HG02840 (cell line): ENCODE data around the gene DCAF8.

Experiments
- ATAC-seq: cut with Tn5 transposase; IDR thresholded peaks from one replicate; pipeline ENCODE4 v1.9.1; 2021; ENCODE audit warnings: mild to moderate bottlenecking, moderate library complexity, moderate number of reproducible peaks; ENCODE audit not compliant: unreplicated experiment, low FRiP score

The DCAF8 gene

DNA sequence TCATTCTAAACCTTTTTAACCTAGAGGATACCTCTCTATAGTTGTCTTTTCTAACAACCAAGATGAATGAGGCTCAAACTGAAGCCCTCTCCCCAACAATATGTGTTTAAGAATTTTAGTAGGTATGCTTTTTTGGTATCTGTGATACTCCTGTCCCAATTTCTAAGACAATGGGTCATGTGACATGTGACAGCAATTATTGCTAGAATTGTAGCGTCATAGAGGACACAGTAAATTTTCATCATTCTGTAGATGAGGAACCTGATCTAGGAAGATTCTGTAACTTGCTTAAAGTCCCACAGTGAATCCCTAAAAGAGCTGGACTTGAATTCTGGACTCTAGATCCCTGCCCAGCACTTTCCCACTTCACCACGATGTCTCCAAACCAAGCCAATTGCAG, 83.6 kb downstream of the DCAF8 start:
- no peak for ATAC-seq

DNA sequence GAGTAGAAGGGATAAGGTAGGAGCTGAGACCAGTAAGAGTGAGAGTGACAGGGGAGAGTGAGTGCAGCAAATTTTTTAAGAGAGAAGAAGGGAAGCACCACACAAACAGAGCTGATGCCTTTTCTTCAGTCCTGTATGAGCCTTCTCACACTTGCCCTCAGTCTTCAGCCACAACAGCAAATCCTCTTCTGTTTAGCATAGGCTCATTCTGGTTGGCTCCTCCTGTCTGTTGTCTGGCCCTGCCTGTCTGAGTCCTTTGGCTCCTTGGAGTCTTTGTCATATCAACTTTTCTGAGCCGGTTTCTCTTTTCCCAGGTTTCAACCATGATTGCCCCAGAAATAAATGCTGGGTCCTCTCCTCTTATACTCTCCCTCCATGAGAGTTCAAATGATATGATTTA, 84.7 kb downstream of the DCAF8 start:
- no peak for ATAC-seq

DNA sequence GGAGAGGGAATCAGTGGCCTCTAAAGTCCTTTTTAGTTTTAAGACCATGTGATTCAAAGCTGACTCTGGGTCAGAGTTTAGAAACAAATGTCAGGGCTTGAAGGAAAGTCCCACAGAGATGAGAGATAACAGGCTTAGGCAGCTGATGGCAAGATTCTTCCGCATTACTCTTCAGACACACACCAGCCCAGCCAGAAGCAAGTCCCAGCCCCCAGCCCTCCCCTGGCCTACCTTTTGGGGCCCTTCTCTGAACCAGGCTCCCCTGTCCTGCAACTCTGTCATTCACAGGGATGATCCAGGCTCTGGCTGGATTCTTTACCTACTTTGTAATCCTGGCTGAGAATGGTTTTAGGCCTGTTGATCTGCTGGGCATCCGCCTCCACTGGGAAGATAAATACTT, 85.1 kb downstream of the DCAF8 start:
- ATAC-seq = no peak

DNA sequence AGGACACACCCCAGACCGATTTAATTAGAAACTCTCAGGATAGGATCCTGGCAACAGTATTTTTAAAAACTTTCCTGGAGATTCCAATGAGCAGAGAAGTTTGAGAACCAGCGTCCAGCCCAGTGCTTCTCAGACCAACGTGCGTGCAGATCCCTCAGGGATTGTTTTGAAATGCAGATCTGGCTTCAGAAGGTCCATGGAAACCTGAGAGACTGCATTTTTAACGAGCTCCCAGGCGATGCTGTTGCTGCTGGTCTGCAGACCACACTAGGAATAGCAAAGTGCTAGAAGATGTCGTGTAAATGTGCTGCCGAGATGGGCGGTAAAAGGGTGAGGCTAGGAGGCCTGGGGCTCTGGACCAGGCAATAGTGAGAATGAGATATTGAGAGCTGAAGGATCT, 90.4 kb downstream of the DCAF8 start:
- no peak for ATAC-seq

DNA sequence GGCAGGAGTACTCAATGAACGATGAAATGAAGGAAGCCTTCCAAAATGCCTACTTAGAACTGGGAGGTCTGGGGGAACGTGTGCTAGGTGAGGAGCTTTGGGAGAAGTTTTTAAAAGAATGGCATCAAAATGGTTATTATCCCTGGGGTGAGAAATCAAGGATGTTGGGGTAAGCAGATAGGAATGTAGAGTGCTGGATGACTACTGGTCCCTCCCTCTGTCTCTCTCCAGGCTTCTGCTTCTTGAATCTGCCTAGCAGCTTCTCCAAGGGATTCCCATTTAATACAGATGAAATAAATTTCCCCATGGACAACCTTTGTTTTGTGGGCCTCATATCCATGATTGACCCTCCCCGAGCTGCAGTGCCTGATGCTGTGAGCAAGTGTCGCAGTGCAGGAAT, 91.0 kb downstream of the DCAF8 start:
- no peak for ATAC-seq

DNA sequence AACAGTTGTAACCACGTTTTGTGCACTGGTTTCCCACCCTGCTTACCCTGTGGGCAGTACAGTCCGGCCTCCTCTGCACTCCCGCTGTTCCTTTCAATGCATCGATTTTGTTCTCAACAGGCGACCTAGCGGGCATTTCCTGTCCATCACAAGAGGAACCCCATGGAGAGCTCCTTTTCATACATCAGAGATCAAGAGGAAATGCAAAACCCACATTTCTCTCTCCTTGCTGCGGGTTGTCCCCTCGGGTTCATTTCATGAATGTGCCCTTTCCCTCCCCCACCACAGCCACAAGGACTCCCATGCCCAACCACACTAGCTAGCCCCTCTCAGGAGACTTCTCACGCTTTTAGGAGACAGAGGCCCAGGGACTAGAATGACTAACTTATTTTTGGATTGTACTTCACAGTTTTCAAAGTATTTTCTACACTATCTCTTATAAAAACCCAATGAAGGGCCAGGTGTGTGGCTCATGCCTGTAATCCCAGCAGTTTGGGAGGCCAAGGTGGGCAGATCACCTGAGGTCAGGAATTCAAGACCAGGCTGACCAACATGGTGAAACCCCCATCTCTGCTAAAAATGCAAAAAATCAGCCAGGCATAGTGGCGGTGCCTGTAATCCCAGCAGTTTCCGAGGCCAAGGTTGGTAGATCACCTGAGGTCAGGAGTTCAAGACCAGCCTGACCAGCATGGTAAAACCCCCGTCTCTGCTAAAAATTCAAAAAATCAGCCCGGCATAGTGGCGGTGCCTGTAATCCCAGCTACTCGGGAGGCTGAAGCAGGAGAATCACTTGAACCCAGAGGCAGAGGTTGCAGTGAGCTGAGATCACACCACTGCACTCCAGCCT, 92.6 kb downstream of the DCAF8 start:
- ATAC-seq = no peak

DNA sequence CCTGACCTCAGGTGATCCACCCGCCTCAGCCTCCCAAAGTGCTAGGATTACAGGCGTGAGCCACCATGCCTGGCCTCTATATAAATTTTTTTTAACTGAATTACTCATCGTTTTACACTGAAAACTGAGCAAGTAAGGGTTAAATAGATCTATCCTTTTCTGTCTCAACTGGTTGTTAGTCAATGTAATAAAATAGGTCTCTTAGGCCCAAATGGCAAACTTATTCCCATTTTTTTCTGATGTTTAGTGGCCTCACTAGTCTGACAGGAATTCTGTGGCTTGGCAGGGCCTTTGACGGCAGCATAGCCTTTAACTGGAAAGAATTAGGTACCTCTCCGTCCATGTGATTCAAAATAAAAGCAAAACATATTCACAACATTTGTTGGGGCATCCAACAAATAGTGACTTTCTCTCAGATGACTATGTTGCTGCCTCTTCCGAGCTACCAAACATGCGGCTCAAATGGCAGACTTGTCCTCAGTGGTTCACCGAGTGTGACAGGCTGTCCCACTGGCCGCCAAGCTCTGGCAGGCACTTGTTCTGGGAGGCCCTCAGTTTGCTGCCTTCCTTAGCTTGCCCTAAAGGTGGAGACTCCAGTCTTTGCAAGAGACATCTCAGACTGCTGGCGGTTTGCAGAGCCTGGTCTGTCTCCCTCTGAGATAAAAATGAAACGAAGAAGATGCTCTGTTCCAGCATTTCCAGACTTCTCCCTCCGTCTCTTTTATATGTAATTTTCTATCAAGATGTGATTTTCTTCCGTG, 93.6 kb downstream of the DCAF8 start:
- no peak for ATAC-seq

DNA sequence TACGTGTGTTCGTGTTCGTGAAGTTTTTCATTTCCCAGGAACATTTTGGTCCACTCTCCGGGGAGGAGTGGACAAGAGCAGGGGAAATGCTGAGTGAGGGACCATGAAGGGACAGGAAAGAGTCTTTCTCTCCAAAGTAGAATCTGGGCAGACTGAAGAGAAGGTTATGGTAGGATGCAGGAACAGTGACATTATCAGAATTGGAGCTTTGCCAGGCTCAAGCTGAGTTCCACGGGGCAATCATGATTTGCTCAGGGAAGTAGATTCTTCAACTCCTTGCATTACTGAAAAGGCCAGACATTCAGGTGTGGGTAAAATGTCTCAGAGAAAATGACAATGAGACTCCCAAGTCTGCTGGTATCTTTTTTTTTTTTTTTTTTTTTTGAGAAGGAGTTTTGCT, 94.3 kb downstream of the DCAF8 start:
- ATAC-seq = no peak

DNA sequence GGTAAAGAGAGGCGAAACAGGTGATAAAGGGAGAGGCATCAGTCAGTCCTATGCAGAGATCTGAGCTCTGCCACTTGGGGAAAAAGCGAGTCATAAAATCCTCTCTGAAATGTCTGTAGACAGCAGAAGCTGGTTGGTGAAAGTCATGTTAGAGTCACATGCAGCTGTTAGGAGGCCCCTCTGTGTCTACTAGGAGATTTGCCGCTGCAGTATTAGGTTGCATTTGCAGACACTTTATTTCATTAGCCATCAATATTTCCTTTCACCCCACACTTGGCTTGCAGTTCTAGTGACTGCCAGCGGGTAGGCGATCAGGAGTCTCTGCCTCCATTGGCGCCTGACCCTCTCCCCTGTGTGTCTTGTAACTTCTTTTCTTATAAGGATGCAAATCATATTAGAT, 94.8 kb downstream of the DCAF8 start:
- ATAC-seq = no peak

DNA sequence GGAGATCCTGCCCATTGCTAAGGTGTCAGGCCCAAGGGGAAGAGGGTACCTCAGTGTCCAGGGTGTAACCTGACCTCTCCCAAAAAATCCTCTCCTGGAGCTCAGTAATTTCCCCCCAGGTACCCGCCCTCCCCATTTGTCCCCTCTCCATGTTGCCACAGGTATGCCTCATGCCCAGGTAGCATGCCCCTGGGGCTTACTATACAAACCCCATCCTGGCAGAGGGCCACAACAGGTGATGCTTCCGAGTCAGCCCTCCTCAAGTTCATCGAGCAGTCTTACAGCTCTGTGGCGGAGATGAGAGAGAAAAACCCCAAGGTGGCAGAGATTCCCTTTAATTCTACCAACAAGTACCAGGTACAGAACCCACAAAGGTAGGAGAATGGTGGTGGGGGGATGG, 95.3 kb downstream of the DCAF8 start:
- ATAC-seq = no peak

DNA sequence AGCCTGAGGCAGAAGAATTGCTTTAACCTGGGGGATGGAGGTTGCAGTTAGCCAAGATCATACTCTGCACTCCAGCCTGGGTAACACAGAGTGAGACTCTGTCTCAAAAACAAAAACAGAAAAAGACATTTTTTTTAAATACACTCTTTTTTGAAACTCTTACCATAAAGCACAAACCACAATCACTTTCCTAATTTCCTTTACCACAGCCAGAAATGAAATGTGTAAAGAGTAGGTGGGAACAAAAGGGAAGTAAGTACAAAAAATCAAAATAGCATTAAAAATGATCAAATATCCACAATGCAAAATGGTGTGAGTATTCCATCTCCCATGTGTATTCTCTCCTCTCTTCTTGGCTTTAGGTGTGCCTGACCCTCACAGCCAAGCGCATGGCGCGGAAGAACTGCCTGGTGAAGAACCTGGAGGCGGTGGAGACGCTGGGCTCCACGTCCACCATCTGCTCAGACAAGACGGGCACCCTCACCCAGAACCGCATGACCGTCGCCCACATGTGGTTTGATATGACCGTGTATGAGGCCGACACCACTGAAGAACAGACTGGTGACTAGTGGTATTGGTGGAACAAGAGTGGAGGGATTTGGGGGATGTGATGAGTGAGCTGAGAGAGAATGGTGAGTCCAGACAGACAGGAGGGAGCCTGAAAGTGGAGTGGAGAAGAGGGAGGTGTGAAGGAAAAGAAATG, 96.0 kb downstream of the DCAF8 start:
- no peak for ATAC-seq
